Measurements from ENCODE around the gene DDX20.
"Not testable (repeated sequence)": the region's sequence is repeated elsewhere in the genome, so short reads cannot be mapped to it uniquely, and the experiment has no call there.

Gene DDX20

GRCh38 chr1:111789142-111789541, 33.4 kb downstream of the DDX20 start:
- no peak overlapping the region for H3K4me3 ChIP-seq (ENCODE audit: low read length)
- DNase-seq (ENCODE audit: low read depth): no peak
- TF ChIP-seq, protein P1, sequence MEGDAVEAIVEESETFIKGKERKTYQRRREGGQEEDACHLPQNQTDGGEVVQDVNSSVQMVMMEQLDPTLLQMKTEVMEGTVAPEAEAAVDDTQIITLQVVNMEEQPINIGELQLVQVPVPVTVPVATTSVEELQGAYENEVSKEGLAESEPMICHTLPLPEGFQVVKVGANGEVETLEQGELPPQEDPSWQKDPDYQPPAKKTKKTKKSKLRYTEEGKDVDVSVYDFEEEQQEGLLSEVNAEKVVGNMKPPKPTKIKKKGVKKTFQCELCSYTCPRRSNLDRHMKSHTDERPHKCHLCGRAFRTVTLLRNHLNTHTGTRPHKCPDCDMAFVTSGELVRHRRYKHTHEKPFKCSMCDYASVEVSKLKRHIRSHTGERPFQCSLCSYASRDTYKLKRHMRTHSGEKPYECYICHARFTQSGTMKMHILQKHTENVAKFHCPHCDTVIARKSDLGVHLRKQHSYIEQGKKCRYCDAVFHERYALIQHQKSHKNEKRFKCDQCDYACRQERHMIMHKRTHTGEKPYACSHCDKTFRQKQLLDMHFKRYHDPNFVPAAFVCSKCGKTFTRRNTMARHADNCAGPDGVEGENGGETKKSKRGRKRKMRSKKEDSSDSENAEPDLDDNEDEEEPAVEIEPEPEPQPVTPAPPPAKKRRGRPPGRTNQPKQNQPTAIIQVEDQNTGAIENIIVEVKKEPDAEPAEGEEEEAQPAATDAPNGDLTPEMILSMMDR (conservative IDR thresholded peaks at IDR 0.05; ENCODE audit: low read depth, low read length): no peak

- TF ChIP-seq, protein P1 (conservative IDR thresholded peaks at IDR 0.05; ENCODE audit: low read depth, low read length): no peak
- no peak overlapping the region for H3K4me3 ChIP-seq (ENCODE audit: low read length)
- DNase-seq (ENCODE audit: low read depth): no peak
Observed at GRCh38 chr1:111789666-111790316, 34.1 kb downstream of the DDX20 start.

GRCh38 chr1:111791776-111792175, 36.1 kb downstream of the DDX20 start:
- TF ChIP-seq, protein P1 (conservative IDR thresholded peaks at IDR 0.05; ENCODE audit: low read depth, low read length): no peak
- no peak overlapping the region for H3K4me3 ChIP-seq (ENCODE audit: low read length)
- DNase-seq (ENCODE audit: low read depth): no peak

DNA sequence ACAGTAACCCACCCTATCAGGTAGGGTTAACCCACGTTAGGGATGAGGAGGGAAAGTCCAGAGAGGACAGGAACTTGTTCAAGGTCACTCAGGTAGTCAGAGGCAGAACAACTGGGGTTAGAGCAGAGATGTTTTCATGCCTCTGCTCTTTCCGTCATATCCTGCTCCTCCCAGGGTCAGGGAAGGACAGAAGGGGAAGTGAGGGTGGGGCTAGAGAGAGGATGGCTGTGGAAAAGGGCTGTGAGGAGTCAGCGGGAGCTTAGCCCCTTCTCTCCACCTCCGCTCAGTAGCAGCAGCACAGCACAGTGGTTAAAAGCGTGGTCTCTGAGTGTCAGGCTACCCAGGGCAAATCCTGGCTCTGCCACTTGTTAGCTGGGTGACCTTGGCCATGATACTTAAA, 36.5 kb downstream of the DDX20 start:
- no peak for DNase-seq (ENCODE audit: low read depth)
- TF ChIP-seq, protein P1 (conservative IDR thresholded peaks at IDR 0.05; ENCODE audit: low read depth, low read length): no peak
- H3K4me3 ChIP-seq (ENCODE audit: low read length): no peak overlapping the region

GRCh38 chr1:111793923-111794322, 38.2 kb downstream of the DDX20 start:
- TF ChIP-seq, protein P1 (conservative IDR thresholded peaks at IDR 0.05; ENCODE audit: low read depth, low read length): no peak
- no peak overlapping the region for H3K4me3 ChIP-seq (ENCODE audit: low read length)
- DNase-seq (ENCODE audit: low read depth): no peak

DNA sequence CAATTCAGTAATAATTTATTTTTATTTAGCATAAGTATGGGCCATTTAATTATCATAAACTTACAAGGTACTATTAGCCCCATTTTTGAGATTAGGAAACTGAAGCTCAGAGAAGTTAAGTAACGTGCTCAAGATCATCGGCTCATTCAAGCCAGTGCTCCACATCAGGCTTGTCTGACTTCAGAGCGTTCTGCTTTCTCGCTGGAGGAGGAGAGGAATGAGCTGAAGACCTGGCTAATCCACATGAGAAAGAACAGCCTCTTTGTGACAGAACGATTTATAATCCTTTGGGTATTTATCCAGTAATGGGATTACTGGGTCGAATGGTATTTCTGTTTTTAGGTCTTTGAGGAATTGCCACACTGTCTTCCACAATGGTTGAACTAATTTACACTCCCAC, 39.7 kb downstream of the DDX20 start:
- DNase-seq (ENCODE audit: low read depth): peak; percentile 34
- TF ChIP-seq, protein P1 (conservative IDR thresholded peaks at IDR 0.05; ENCODE audit: low read depth, low read length): no peak
- no peak overlapping the region for H3K4me3 ChIP-seq (ENCODE audit: low read length)

- TF ChIP-seq, protein P1 (conservative IDR thresholded peaks at IDR 0.05; ENCODE audit: low read depth, low read length): no peak
- no peak for DNase-seq (ENCODE audit: low read depth)
- H3K4me3 ChIP-seq (ENCODE audit: low read length): no peak overlapping the region
Observed at GRCh38 chr1:111798580-111798979, 42.9 kb downstream of the DDX20 start.

DNA sequence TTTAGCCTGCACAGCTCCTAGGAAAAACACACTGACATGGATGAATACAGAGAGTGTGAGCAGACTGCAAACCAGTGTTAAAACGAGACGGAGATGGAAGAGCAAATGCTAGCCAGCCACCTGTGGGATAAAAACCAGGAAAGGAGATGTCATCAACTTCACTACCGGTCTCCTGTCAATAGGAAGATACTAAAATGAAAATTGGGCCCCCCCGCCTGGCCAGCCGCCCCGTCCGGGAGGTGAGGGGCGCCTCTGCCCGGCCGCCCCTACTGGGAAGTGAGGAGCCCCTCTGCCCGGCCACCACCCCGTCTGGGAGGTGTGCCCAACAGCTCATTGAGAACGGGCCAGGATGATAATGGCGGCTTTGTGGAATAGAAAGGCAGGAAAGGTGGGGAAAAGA, 44.0 kb downstream of the DDX20 start:
- not testable (repeated sequence) for DNase-seq (ENCODE audit: low read depth); H3K4me3 ChIP-seq (ENCODE audit: low read length)

All from retinal pigment epithelial cell (primary cell).